ENCODE data around the gene WDFY4.

DNA sequence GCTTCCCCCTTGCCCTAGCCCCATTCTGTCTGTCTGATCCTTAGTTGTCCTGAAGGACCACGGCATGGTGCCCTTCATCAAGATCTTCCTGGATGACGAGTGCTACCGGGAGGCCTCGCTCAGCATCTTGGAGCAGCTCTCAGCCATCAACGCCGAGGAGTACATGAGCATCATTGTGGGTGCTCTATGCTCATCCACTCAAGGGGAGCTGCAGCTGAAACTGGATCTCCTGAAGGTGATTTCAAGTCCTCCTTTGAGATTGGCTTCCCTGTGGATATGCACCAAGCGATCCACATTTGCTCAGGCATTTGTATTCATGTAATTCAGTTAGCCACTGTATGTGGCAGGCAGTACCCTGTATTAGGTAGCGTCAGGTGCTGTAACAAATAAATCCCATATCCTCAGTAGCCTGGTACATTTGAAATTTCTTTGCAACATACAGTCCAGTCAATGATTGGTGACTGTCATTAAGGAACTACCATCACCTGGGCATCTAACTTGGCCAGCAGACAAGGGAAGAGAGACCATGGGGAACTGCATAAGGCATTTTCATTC lies 51.2 kb downstream of the WDFY4 start:
- TF ChIP-seq, protein P1, sequence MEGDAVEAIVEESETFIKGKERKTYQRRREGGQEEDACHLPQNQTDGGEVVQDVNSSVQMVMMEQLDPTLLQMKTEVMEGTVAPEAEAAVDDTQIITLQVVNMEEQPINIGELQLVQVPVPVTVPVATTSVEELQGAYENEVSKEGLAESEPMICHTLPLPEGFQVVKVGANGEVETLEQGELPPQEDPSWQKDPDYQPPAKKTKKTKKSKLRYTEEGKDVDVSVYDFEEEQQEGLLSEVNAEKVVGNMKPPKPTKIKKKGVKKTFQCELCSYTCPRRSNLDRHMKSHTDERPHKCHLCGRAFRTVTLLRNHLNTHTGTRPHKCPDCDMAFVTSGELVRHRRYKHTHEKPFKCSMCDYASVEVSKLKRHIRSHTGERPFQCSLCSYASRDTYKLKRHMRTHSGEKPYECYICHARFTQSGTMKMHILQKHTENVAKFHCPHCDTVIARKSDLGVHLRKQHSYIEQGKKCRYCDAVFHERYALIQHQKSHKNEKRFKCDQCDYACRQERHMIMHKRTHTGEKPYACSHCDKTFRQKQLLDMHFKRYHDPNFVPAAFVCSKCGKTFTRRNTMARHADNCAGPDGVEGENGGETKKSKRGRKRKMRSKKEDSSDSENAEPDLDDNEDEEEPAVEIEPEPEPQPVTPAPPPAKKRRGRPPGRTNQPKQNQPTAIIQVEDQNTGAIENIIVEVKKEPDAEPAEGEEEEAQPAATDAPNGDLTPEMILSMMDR (IDR thresholded peaks at IDR 0.05 in 2 of 3, conservative IDR thresholded peaks at IDR 0.05 in 1 of 3; ENCODE audit: borderline replicate concordance in 1 of 3, insufficient read depth in 1 of 3, low read depth in 2 of 3, low read length in 2 of 3) = no peak
- TF ChIP-seq, protein P2, sequence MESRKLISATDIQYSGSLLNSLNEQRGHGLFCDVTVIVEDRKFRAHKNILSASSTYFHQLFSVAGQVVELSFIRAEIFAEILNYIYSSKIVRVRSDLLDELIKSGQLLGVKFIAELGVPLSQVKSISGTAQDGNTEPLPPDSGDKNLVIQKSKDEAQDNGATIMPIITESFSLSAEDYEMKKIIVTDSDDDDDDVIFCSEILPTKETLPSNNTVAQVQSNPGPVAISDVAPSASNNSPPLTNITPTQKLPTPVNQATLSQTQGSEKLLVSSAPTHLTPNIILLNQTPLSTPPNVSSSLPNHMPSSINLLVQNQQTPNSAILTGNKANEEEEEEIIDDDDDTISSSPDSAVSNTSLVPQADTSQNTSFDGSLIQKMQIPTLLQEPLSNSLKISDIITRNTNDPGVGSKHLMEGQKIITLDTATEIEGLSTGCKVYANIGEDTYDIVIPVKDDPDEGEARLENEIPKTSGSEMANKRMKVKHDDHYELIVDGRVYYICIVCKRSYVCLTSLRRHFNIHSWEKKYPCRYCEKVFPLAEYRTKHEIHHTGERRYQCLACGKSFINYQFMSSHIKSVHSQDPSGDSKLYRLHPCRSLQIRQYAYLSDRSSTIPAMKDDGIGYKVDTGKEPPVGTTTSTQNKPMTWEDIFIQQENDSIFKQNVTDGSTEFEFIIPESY (IDR thresholded peaks at IDR 0.05; ENCODE audit: extremely low read depth, insufficient replicate concordance, low read length) = no peak
- TF ChIP-seq ZNF274 (IDR thresholded peaks at IDR 0.05; ENCODE audit: low read depth, low read length) (no peak), POLR2AphosphoS5 (IDR thresholded peaks at IDR 0.05; ENCODE audit: low read depth, low read length) (no peak), ZFX (IDR thresholded peaks at IDR 0.05) (no peak)
